Measurements from ENCODE around the gene CDC123. TPM values are rescaled to one million over a fixed set of nuclear protein-coding genes. Genes with fewer than 3 reads are reported as not detected.

Gene CDC123, protein sequence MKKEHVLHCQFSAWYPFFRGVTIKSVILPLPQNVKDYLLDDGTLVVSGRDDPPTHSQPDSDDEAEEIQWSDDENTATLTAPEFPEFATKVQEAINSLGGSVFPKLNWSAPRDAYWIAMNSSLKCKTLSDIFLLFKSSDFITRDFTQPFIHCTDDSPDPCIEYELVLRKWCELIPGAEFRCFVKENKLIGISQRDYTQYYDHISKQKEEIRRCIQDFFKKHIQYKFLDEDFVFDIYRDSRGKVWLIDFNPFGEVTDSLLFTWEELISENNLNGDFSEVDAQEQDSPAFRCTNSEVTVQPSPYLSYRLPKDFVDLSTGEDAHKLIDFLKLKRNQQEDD
- 88.5 and 106 TPM in 2 replicates for total RNA-seq

DNA sequence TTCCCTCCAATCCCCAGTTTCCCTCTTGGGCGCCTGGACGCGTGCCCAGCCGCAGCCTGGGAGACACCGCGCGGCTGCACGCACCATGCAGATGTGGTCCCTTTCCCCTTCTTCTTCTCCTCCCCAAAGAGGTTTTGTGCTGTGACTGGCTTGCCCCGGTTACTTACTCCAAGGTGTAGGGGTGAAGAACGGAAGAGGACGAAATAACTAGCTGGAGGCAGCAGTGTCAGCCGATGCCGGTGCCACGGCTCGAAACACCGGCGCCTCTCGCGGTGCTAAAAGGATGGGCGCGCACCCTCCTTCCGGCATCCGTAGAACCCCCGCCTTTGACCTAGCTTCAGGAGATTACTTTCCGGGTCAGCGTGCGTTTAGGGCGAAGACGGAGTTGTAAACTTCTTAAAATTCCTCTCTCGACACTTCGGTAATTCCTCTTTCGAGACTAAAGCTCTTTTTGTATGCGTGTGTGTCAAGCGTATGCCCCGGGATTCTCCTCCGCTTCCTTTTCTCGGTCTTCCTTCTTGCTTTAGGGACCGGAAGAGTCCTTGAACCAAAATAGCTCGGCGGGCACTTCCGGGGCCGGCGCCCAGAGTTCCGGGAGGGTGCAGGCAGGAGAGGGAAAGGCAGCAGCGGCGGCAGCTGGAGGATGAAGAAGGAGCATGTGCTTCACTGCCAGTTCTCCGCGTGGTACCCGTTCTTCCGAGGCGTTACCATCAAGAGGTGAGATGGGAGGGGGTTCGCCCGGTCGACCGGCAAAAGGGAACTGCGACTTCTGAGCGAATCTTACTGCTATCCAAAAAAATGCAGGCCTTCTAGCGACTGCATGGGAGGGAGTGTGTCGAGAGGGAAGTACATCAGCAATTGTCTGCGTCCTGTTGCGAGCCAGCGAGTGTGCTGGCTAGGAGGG is at the start of gene CDC123, which contains the start of gene NUDT5:
Gene CDC123 (plus strand): TSS at position 586 of the 904 bp plus-strand sequence. CDS start 58 bp downstream, at position 644.
Gene NUDT5 (minus strand): TSS at position 289 of the 904 bp plus-strand sequence. CDS start 9,600 bp downstream, outside the sequence.
- Histone ChIP-seq H3K36me3 (ENCODE audit: control insufficient read depth, insufficient read depth, low read length) (peaks cover 5% of the 10 kb centered on the region), H3K27me3 (ENCODE audit: control insufficient read depth, insufficient read depth, low read length) (no peaks in the 10 kb centered on the region), H3K4me3 (ENCODE audit: low read depth, low read length) (peak within 1 kb of the TSS; percentile 75)
- TF ChIP-seq, protein P1, sequence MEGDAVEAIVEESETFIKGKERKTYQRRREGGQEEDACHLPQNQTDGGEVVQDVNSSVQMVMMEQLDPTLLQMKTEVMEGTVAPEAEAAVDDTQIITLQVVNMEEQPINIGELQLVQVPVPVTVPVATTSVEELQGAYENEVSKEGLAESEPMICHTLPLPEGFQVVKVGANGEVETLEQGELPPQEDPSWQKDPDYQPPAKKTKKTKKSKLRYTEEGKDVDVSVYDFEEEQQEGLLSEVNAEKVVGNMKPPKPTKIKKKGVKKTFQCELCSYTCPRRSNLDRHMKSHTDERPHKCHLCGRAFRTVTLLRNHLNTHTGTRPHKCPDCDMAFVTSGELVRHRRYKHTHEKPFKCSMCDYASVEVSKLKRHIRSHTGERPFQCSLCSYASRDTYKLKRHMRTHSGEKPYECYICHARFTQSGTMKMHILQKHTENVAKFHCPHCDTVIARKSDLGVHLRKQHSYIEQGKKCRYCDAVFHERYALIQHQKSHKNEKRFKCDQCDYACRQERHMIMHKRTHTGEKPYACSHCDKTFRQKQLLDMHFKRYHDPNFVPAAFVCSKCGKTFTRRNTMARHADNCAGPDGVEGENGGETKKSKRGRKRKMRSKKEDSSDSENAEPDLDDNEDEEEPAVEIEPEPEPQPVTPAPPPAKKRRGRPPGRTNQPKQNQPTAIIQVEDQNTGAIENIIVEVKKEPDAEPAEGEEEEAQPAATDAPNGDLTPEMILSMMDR (IDR thresholded peaks at IDR 0.05; ENCODE audit: insufficient read depth, low read length, severe bottlenecking), result no peak
- FAIRE-seq (no peak), DNase-seq (ENCODE audit: low read depth) (peak; percentile 84)

DNA sequence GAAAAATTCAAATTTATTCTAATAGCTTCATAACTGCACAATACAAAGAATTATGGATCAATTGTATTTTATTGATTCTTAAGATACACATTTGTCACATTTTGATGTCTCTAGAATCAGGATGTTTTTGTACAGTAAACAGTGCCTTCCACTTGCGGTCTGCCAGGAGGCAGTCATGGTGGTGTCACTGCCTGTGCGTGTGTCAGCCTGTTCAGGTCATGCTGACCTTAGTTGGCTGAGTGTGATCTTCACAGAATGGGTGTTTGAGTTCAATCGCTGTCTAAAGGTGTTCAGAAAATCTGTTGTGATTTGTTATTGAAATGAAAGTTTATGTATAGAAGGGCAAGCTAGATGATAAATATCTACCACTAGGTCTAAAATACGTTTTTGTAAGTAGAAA is 45.8 kb upstream of the CDC123 start:
- no peak overlapping the region for H3K4me3 ChIP-seq (ENCODE audit: low read depth, low read length)
- H3K36me3 ChIP-seq (ENCODE audit: control insufficient read depth, insufficient read depth, low read length), result peaks cover 1% of the 10 kb centered on the region
- no peaks in the 10 kb centered on the region for H3K27me3 ChIP-seq (ENCODE audit: control insufficient read depth, insufficient read depth, low read length)
- TF ChIP-seq, protein P1 (IDR thresholded peaks at IDR 0.05; ENCODE audit: insufficient read depth, low read length, severe bottlenecking), result no peak
- FAIRE-seq, result no peak
- peak; percentile 71 for DNase-seq (ENCODE audit: low read depth)

DNA sequence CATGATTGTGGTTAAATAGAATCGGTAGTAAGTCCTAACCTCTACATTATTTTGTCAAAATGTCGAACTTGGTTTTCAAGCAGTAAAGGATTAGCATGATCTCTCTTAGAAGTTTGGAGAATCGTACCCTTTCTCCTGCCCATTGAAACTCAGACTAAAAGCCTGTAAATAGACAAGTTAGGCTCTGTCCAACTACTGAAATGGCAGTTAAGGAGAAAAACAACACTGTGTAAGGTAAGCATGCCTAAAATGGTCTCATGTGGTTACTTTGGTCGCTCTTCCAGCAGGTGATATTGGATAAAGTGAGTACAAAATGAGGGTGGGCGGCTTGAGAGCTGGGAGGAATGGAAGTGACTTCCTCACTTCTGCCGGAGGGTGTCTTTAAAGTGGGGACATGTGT is 41.5 kb upstream of the CDC123 start:
- no peaks in the 10 kb centered on the region for H3K27me3 ChIP-seq (ENCODE audit: control insufficient read depth, insufficient read depth, low read length)
- no peak for DNase-seq (ENCODE audit: low read depth)
- peaks cover 4% of the 10 kb centered on the region for H3K36me3 ChIP-seq (ENCODE audit: control insufficient read depth, insufficient read depth, low read length)
- TF ChIP-seq, protein P1 (IDR thresholded peaks at IDR 0.05; ENCODE audit: insufficient read depth, low read length, severe bottlenecking), result no peak
- no peak for FAIRE-seq
- no peak overlapping the region for H3K4me3 ChIP-seq (ENCODE audit: low read depth, low read length)

DNA sequence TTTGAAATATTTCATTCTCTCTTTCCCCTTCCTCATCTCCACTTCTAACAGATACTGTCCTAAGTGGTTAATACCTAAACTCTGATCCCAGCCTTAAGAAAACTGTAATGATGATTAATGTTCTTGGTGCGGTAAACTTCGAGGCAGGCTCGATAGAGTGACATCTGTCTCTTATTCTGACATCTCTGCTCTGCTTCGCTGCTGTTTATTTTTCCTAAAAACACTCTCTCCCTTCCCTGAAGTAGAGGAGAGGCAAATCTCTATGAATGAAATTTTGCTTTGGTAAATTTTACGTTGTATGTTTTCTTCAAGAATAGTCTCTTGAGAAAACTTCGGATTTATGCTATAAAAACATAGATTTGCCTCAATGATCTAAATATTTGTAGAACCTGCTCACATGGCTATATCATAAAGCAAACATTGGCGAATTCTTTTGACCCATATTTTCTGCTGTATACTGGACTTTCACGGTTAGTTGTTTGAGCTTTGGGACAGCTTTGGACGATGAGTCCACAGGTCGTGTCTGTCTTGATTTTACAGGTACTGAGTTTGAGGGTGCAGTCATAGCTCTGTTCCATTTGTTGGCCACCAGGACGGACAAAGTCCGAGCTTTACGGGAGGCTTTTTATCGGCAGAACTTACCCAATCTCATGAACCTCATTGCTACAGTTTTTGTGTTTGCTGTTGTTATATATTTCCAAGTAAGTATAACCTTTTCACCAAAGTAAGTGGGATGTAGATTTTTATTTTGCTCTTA is 39.4 kb upstream of the CDC123 start:
- Histone ChIP-seq H3K36me3 (ENCODE audit: control insufficient read depth, insufficient read depth, low read length) (peaks cover 7% of the 10 kb centered on the region), H3K4me3 (ENCODE audit: low read depth, low read length) (no peak overlapping the region), H3K27me3 (ENCODE audit: control insufficient read depth, insufficient read depth, low read length) (no peaks in the 10 kb centered on the region)
- TF ChIP-seq, protein P1 (IDR thresholded peaks at IDR 0.05; ENCODE audit: insufficient read depth, low read length, severe bottlenecking), result no peak
- DNase-seq (ENCODE audit: low read depth) (no peak), FAIRE-seq (no peak)

DNA sequence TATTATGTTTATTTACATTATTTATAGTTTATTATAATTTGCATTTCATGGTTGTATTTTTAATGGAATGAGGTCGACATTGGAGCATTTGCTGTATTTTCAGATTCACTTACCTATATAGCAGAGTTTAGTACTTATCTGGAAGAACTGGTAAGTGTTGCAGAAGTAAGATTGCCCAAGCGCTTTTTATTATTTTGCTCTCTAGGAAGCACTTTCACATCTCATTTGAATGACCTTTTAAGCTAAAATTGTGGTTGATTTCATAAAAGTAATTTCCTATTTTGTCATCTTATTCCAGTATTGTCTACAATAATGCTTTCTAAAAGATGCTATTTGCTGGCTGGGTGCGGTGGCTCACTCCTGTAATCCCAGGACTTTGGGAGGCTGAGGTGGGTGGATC is 37.9 kb upstream of the CDC123 start:
- peaks cover 8% of the 10 kb centered on the region for H3K36me3 ChIP-seq (ENCODE audit: control insufficient read depth, insufficient read depth, low read length)
- H3K4me3 ChIP-seq (ENCODE audit: low read depth, low read length), result no peak overlapping the region
- TF ChIP-seq, protein P1 (IDR thresholded peaks at IDR 0.05; ENCODE audit: insufficient read depth, low read length, severe bottlenecking), result no peak
- no peak for FAIRE-seq
- DNase-seq (ENCODE audit: low read depth), result no peak
- H3K27me3 ChIP-seq (ENCODE audit: control insufficient read depth, insufficient read depth, low read length), result no peaks in the 10 kb centered on the region
